GM12878 (cell line): ENCODE measurements around the gene SH2D3A.

Experiments used
- CTCF ChIP-seq, 3 experiments: IDR thresholded peaks in 2 of 3; conservative IDR thresholded peaks in 1 of 3; 2 replicates each; pipeline ENCODE4 v1.5.1; 2011; ENCODE audit warnings: low read depth in 3 of 3, low read length in 3 of 3, mild to moderate bottlenecking in 3 of 3, control low read depth in 2 of 3, moderate library complexity in 2 of 3, inconsistent platforms in 1 of 3, mixed read lengths in 1 of 3; ENCODE audit not compliant: control insufficient read depth in 2 of 3, insufficient read depth in 1 of 3; ENCODE audit errors: extremely low read depth in 1 of 3
- EZH2 ChIP-seq: IDR thresholded peaks from 2 replicates; pipeline ENCODE4 v1.6.1; 2012; ENCODE audit warnings: low read depth, mild to moderate bottlenecking, control low read depth, inconsistent platforms, low read length, borderline replicate concordance; ENCODE audit not compliant: control insufficient read depth
- GABPA ChIP-seq: IDR thresholded peaks from 2 replicates; pipeline ENCODE4 v1.6.1; 2014; ENCODE audit warnings: antibody characterized with exemption, low read depth, mild to moderate bottlenecking, inconsistent platforms
- POLR2A ChIP-seq: IDR thresholded peaks from 2 replicates; pipeline ENCODE4 v1.6.1; 2011; ENCODE audit warnings: low read depth, mild to moderate bottlenecking, low read length

- TF ChIP-seq GABPA (no peak), EZH2 (no peak), POLR2A (no peak), CTCF (IDR thresholded peaks at IDR 0.05 in 2 of 3, conservative IDR thresholded peaks at IDR 0.05 in 1 of 3; ENCODE audit: control insufficient read depth in 2 of 3, extremely low read depth in 1 of 3, insufficient read depth in 1 of 3, low read depth in 3 of 3, low read length in 3 of 3) (no peak)
These were observed 29.0 kb upstream of the SH2D3A start for GRCh38 chr19:6796278-6796677.
